Lower lobe of right lung (tissue), 2 donors: ENCODE results near the gene COL4A2. TPM values are rescaled to one million over a fixed set of nuclear protein-coding genes. Genes with fewer than 3 reads are reported as not detected.

Experiments used
- ATAC-seq, 2 donors: fragments of 200-7000 bp; cut with Tn5 transposase; one replicate each; pipeline ENCODE4 v1.9.1; 2020 to 2022; ENCODE audit warnings: mild to moderate bottlenecking in 2 of 2, moderate library complexity in 2 of 2
- DNase-seq: peaks from one replicate; pipeline ENCODE4 v3.0.0-alpha.2; 2020
- H3K27ac ChIP-seq: fragments of 200-600 bp; one replicate; pipeline ENCODE4 v1.8.0; 2022
- H3K27me3 ChIP-seq: fragments of 200-600 bp; one replicate; pipeline ENCODE4 v1.8.0; 2022; ENCODE audit warnings: low read depth
- H3K36me3 ChIP-seq: fragments of 200-600 bp; one replicate; pipeline ENCODE4 v1.8.0; 2022; ENCODE audit warnings: mild to moderate bottlenecking
- H3K4me1 ChIP-seq: fragments of 200-600 bp; one replicate; pipeline ENCODE4 v1.8.0; 2022
- H3K4me3 ChIP-seq: fragments of 200-600 bp; one replicate; pipeline ENCODE4 v1.8.0; 2022; ENCODE audit warnings: mild to moderate bottlenecking
- H3K9me3 ChIP-seq: fragments of 200-600 bp; one replicate; pipeline ENCODE4 v1.8.0; 2022
- intact Hi-C: fragments of 100-400 bp; cut with DNase I; formaldehyde crosslinking; loops from one replicate; pipeline ENCODE4 v1.11.0; 2022
- total RNA-seq: library from RNA; stranded (reverse); fragmentation: NEBNext Ultra II Directional; extraction: Animal tissue kit (Norgen Biotek cat#: 25700); gene quantifications from one replicate; pipeline ENCODE4 v1.2.1, GENCODE V29; 2021
- TF ChIP-seq, protein P1 (sequence below): fragments of 200-600 bp; IDR thresholded peaks from one replicate; pipeline ENCODE4 v1.8.0; 2022; ENCODE audit warnings: antibody characterized with exemption, mild to moderate bottlenecking
- donor health status: DM: no; HTN: yes; CAD: no; lungs with severe emphysema.

Gene COL4A2
- total RNA-seq, 1 donor from 2014 or later = 185 TPM

DNA sequence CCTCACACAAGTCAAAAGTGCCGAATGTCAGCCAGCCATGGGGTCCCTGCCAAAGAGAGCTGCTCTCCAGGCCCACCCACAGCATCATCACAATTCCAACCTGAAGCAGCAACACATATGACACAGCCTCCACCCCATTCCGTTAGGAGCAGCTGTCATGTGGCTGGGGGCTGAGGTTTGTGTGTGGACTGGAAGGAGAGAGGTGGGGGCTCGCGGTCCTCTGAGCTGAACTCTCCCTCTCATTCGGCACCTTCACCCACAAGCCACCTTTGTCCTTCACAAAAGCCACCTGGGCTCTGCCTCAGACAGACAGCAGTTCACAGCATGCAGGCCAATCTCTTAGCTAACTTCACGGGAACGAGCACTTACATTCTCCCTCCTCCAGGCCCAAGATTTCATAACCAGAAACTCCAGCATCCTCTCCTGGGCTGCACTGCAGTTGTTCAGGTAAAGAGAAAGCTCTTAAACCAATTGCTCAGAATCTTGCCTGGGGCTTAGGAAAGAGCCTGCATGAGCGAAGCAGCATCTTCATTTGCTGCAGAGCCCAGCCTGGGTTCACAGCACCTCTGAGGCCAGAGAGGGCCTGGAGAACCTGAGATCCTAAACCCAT is 247.2 kb downstream of the COL4A2 start:
- Histone ChIP-seq H3K4me3 (no peak overlapping the region), H3K27ac (no peak overlapping the region), H3K27me3 (no peaks in the 10 kb centered on the region), H3K36me3 (peaks cover 14% of the 10 kb centered on the region), H3K9me3 (no peaks in the 10 kb centered on the region), H3K4me1 (peaks cover 38% of the 10 kb centered on the region)
- ATAC-seq = peak in 1 of 2 donors; percentile 10
- TF ChIP-seq, protein P1, sequence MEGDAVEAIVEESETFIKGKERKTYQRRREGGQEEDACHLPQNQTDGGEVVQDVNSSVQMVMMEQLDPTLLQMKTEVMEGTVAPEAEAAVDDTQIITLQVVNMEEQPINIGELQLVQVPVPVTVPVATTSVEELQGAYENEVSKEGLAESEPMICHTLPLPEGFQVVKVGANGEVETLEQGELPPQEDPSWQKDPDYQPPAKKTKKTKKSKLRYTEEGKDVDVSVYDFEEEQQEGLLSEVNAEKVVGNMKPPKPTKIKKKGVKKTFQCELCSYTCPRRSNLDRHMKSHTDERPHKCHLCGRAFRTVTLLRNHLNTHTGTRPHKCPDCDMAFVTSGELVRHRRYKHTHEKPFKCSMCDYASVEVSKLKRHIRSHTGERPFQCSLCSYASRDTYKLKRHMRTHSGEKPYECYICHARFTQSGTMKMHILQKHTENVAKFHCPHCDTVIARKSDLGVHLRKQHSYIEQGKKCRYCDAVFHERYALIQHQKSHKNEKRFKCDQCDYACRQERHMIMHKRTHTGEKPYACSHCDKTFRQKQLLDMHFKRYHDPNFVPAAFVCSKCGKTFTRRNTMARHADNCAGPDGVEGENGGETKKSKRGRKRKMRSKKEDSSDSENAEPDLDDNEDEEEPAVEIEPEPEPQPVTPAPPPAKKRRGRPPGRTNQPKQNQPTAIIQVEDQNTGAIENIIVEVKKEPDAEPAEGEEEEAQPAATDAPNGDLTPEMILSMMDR = no peak
- no peak for DNase-seq
- intact Hi-C loops = no loop called here

DNA sequence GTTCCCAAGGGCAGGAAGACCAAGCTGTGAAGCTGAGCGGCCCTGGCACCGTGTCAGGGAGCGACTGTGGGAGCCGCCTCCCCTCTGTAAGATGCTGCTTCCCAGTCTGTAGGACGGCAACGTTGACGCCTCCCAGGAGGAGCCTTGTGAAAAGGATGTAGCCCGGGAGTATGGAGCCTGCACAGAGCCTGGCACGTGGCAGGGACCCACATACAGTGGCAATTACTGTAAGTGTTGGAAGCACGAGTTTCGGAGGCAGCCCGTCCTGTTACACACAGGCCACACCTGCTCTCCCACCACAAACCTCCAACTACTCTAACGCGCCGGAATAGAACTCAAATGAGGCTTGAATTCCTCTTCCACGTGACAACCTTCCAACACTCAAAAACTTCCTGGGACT is 247.9 kb downstream of the COL4A2 start:
- TF ChIP-seq, protein P1 = no peak
- Histone ChIP-seq H3K4me3 (no peak overlapping the region), H3K27me3 (no peaks in the 10 kb centered on the region), H3K9me3 (no peaks in the 10 kb centered on the region), H3K27ac (peak overlapping the region; percentile 93), H3K4me1 (peaks cover 43% of the 10 kb centered on the region), H3K36me3 (peaks cover 14% of the 10 kb centered on the region)
- DNase-seq = no peak
- intact Hi-C loops = no loop called here
- no peak for ATAC-seq

DNA sequence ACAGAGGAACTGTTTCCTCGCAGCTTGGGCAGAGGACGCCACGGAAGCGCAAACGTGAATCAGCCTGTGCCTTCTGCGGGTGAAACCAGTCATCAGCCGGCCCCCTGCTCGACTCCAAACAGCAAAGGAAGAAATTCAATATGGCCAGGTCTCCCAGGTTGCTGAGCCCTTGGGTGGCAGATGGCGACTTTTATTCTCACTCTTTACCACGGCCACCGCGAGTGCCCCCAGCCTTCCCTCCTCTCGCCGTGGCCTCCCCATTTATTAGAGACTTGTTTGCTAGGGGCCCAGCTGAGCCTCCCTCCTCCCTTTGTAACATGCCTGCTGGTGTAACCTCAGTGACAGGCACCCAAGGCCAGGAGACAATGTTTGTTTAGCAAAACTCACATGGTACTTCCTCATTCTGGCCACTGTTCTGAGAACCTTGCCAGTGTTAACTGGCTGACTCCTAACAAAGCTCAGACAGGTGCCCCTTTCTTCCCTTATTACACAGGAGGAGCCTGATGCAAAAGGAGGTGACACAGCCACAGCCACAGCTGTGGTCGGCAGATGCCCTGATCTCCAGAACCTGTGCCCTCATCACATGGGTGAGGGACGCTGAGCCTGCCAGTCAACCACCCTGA is 248.6 kb downstream of the COL4A2 start:
- peaks cover 50% of the 10 kb centered on the region for H3K4me1 ChIP-seq
- ATAC-seq (peak; percentile 32 to 36), DNase-seq (no peak)
- peaks cover 14% of the 10 kb centered on the region for H3K36me3 ChIP-seq
- intact Hi-C loops = no loop called here
- TF ChIP-seq, protein P1 = no peak
- H3K27me3 ChIP-seq = no peaks in the 10 kb centered on the region
- no peaks in the 10 kb centered on the region for H3K9me3 ChIP-seq
- peak overlapping the region; percentile 93 for H3K27ac ChIP-seq
- no peak overlapping the region for H3K4me3 ChIP-seq

DNA sequence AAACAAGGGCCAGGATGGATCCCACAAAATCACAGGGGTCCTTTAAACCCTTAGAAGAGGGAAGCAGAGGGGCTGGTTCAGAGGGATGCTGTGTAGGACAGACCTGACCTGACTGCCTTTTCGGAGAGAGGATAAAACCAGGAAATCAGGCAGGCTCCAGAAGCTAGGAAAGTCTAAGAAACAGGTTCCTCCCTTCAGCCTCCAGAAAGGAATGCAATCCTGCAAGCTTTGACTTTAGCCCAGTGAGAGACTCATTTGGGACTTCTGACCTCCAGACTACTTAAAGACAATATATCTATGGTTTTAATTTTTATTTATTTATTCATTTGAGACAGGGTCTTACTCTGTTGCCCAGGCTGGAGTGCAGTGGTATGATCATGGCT is 249.1 kb downstream of the COL4A2 start:
- Histone ChIP-seq H3K27me3 (no peaks in the 10 kb centered on the region), H3K4me3 (peak overlapping the region; percentile 2), H3K4me1 (peaks cover 50% of the 10 kb centered on the region), H3K27ac (peak overlapping the region; percentile 93), H3K36me3 (peaks cover 12% of the 10 kb centered on the region), H3K9me3 (no peaks in the 10 kb centered on the region)
- no peak for DNase-seq
- ATAC-seq = no peak
- intact Hi-C loops = no loop called here
- TF ChIP-seq, protein P1 = no peak

DNA sequence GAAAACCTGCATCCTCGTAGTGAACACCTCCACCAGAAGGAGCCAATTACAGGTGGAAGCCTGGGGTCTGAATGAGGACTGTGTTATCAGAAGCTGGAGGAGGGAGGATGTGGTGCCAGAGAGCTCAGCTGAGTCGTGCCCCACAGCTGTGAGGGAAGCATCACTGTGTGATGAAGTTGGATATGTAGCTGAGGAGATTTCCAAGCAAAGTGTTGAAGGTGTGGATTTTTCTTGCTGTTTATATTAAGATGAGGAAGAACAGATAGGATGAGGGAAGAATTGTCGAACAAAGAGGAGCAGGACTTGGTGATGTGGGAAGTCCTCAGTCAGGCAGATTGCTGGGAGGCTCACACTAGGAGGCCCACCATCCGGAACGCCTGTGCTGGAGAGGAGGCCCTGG is 250.0 kb downstream of the COL4A2 start:
- DNase-seq = no peak
- H3K27me3 ChIP-seq = no peaks in the 10 kb centered on the region
- intact Hi-C loops = no loop called here
- no peaks in the 10 kb centered on the region for H3K9me3 ChIP-seq
- no peak overlapping the region for H3K4me3 ChIP-seq
- TF ChIP-seq, protein P1 = no peak
- H3K36me3 ChIP-seq = peaks cover 8% of the 10 kb centered on the region
- ATAC-seq = no peak
- peaks cover 50% of the 10 kb centered on the region for H3K4me1 ChIP-seq
- peak overlapping the region; percentile 93 for H3K27ac ChIP-seq
